GM18520 (cell line): ENCODE data around the gene TMC2.
"Not testable (repeated sequence)": the region's sequence is repeated elsewhere in the genome, so short reads cannot be mapped to it uniquely, and the experiment has no call there.

Source experiments
- ATAC-seq: cut with Tn5 transposase; IDR thresholded peaks from one replicate; pipeline ENCODE4 v1.9.1; 2021; ENCODE audit not compliant: unreplicated experiment

The TMC2 gene, protein sequence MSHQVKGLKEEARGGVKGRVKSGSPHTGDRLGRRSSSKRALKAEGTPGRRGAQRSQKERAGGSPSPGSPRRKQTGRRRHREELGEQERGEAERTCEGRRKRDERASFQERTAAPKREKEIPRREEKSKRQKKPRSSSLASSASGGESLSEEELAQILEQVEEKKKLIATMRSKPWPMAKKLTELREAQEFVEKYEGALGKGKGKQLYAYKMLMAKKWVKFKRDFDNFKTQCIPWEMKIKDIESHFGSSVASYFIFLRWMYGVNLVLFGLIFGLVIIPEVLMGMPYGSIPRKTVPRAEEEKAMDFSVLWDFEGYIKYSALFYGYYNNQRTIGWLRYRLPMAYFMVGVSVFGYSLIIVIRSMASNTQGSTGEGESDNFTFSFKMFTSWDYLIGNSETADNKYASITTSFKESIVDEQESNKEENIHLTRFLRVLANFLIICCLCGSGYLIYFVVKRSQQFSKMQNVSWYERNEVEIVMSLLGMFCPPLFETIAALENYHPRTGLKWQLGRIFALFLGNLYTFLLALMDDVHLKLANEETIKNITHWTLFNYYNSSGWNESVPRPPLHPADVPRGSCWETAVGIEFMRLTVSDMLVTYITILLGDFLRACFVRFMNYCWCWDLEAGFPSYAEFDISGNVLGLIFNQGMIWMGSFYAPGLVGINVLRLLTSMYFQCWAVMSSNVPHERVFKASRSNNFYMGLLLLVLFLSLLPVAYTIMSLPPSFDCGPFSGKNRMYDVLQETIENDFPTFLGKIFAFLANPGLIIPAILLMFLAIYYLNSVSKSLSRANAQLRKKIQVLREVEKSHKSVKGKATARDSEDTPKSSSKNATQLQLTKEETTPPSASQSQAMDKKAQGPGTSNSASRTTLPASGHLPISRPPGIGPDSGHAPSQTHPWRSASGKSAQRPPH

DNA sequence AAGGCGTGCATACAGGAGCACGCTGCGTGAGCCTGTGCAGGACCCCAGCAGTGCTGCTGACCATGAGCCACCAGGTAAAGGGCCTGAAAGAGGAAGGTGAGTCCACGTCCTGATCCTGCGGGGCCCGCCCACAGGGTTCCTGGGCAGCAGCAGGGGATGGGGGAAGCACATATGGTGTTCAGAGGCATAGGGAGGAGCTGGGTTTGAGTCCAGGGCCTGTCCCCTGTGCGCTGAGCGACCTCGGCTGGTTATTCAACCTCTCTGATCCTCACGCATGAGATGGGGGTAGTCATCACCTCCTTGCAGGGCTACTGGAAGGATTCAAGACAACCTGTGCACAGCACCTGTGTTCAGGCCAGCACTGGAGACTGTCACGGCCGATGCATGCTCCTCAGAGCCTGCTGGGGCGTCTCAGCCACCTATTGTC, at the start of gene TMC2:
TSS of gene TMC2 (plus strand) at position 14 of the 427 bp plus-strand sequence. CDS start at position 63, 49 bp downstream.
- no peak for ATAC-seq

DNA sequence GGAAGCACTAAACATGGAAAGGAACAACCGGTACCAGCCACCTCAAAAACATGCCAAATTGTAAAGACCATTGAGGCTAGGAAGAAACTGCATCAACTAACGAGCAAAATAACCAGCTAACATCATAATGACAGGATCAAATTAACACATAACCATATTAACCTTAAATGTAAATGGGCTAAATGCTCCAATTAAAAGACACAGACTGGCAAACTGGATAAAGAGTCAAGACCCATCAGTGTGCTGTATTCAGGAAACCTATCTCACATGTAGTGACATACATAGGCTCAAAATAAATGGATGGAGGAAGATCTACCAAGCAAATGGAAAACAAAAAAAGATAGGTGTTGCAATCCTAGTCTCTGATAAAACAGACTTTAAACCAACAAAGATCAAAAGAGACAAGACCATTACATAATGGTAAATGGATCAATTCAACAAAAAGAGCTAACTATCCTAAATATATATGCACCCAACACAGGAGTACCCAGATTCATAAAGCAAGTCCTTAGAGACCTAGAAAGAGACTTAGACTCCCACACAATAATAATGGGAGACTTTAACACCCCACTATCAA, 33.5 kb upstream of the TMC2 start:
- ATAC-seq: not testable (repeated sequence)

DNA sequence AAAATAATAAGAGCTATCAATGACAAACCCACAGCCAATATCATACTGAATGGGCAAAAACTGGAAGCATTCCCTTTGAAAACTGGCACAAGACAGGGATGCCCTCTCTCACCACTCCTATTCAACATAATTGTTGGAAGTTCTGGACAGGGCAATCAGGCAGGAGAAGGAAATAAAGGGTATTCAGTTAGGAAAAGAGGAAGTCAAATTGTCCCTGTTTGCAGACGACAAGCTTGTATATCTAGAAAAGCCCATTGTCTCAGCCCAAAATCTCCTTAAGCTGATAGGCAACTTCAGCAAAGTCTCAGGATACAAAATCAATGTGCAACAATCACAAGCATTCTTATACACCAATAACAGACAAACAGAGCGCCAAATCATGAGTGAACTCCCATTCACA, 31.6 kb upstream of the TMC2 start:
- not testable (repeated sequence) for ATAC-seq

DNA sequence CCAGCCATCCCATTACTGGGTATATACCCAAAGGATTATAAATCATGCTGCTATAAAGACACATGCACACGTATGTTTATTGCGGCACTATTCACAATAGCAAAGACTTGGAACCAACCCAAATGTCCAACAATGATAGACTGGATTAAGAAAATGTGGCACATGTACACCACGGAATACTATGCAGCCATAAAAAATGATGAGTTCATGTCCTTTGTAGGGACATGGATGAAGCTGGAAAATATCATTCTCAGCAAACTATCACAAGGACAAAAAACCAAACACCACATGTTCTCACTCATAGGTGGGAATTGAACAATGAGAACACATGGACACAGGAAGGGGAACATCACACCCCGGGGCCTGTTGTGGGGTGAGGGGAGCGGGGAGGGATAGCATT, 29.9 kb upstream of the TMC2 start:
- ATAC-seq: not testable (repeated sequence)

DNA sequence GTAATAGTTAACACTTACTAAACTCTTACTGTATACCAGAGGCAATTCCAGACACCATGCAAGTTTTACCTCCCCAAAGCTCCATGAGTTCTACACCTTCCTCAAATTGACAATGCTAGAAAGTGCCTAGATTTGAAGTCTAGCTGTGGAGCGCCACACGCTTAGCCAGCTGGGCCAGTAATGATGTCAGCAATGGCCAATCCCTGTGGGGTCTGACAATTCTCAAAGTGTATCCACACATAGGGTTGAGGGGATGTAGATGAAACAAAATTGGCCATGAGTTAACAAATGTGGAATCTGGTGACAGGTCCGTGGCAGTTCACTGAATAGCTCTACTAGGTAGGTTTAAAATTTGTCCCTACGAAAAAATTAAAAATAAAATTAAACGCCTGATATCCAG, 28.9 kb upstream of the TMC2 start:
- ATAC-seq: no peak

DNA sequence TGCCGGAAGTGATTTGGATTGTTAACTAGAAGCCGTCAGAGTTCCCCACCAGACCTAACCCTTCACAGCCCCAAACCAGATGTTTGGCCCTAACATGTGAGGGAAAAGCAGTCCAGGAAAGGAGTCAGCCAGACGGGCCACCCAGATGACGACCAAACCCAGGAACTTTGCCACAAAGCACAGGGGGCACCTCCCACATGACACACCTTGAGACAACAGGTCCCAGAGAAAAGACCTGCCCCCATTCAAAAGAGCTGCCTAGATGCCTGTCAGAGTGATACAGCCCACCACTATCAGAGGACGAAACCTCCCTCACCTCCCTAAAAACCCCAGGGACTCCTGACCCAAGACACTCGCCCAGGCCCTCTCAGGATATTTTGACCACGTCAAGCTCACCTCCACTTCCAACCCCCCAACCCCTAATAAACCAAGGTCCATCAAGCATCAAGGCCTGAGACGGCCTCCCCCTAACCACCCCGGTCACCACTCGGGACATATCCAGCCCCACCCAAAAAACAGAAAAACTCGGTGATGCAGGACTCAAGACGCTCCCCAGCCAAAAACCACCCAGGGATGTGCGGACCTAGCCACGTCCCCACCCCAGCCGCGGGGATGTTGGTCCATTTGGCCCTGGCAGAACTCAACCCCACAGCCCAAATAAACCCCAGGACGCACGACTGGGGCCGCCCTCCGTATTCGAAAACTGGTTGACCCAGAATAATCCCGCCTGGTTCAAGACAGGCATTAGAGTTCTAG, 28.3 kb upstream of the TMC2 start:
- no peak for ATAC-seq

DNA sequence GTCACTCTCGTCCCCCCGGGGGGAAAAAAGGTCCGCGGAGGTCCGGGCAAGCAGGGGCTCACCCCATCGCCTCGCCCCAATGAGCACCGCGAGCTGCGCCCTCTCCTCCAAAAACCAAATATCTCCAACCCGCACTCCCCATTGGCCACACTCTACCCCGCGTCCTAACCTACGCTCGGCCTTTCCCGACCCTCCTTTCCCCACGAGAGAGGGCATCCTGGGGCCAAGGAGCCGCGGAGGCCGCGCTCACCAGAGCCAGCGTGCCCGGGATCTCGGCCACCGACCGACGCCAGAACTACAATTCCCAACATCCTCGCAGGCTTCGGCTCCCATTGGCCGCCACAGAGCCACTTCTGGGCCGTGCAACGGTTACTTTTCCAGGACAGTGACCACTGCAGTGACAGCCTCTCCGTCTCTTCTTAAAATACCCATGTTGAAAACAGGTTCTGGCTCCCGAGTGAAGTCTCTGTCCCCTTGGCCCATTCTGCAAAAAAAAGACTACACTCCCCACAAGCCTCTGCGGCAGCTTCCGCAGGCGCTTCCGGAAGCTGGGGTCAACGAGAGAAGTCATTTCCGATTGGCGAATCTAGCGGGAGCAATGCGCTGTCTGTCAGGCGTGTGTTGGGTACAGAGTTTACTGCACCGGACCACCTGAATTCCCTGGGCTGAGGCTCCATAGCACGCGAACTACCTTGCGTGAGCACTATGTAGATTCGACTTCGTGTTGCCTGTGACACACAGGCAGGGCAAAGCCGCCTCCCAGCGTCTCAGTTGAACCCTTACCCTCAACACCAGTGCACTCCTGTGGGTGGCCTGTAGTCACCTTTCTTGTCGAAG, 27.5 kb upstream of the TMC2 start, which contains the start of gene ZNF343:
TSS of gene ZNF343 (minus strand) at position 285 of the 837 bp plus-strand sequence. CDS start 15,020 bp downstream, outside the sequence.
- ATAC-seq: peak; percentile 87

DNA sequence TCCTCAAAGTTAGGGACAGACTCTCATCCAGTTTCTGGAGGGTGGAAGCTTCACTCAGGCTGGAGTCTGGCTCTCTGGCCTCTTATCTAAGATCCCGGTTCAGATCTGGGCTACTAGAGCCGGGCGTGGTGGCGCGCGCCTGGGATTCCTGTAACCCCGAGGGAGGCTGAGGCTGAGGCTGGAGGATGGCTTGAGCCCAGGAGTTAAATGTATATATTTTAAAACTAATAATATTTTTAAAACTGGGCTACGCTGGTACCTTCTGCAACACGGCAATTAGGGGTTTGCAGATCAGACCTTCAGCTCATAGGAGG, 26.9 kb upstream of the TMC2 start:
- ATAC-seq: no peak

DNA sequence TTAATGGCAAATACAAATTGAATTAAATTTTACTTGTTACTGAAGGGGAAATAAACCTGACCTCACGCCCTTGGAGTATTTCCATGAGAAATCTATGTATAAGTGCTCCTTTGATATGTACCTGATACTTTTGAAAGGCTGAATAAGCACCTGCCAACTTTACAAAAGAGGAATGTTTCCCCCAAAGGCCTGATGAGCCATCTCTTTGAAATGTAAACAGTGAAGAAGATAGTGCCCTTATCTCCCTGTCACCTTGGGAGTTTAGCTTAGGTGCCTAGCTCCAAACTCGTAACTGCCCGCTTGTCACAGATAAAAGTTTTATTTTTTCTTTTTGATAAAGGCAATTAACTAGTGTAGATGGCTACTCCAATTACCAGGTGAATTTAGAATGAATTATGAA, 26.6 kb upstream of the TMC2 start:
- ATAC-seq: no peak

DNA sequence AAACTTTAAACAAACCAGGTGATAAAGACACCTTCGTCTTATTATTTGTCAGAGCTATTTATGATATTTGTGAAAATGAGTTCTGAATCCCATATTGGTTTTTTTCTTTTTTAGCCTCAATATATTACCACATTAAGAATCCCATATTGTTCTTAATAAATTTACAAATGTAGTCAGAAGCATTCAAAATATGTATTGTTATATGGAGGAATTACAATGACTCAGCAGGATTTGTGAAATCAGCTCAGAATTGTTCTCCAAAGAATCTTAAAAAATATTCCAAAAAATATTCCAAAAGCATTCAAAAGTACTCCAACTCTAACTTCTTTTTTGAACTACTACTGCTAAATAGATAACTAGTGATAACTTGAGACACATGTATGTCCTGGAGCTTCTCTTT, 21.2 kb upstream of the TMC2 start:
- ATAC-seq: no peak

DNA sequence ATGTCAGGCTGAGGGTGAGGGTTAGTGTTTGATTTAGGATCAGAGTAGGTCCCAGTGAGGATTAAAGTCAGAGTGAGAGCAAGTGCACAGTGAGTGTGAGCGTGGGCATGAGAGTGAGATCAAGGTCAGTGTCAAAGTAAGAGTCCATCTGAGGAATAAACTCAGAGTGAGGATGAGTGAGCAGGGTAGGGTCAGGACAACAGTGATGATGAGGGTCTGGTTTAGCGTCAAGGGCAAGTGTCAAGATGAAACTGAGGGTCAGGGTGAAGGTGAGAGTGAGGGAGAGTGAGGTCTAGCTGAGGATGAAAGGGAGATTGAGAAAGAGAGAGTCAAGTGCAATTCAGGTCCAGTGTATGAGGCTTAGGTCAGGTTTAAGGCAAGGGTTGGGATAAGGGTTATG, 20.0 kb upstream of the TMC2 start:
- ATAC-seq: no peak

DNA sequence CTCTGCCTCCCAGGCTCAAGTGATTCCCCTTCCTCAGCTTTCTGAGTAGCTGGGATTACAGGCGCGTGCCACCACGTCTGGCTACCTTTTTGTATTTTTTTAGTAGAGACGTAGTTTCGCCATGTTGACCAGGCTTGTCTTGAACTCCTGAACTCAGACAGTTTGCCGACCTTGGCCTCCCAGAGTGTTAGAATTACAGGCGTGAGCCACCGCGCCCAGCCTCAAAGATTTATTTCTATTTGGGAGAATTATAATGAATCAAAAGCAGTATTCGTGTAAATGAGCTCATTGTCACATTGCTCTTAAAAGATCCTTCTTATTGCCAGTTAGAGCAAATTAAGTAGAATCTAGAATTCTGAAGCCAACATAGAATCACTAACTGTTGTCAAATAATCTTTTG, 18.3 kb upstream of the TMC2 start:
- ATAC-seq: no peak

DNA sequence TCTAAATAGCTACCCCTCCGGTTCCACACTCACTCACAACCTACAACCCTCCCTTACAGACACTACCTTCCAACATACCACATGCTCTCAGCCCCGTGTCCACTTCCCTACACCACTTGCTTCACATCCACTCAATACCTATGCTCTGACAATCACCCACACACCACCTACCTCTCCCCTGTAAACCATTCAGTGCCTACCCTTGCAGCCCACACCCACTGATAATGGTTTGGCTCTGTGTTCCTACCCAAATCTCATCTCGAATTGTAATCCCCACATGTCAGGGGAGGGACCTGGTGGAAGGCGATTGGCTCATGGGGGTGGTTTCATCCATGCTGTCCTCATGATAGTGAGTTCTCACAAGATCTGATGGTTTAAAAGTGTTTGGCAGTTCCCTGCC, 17.8 kb upstream of the TMC2 start:
- ATAC-seq: no peak

DNA sequence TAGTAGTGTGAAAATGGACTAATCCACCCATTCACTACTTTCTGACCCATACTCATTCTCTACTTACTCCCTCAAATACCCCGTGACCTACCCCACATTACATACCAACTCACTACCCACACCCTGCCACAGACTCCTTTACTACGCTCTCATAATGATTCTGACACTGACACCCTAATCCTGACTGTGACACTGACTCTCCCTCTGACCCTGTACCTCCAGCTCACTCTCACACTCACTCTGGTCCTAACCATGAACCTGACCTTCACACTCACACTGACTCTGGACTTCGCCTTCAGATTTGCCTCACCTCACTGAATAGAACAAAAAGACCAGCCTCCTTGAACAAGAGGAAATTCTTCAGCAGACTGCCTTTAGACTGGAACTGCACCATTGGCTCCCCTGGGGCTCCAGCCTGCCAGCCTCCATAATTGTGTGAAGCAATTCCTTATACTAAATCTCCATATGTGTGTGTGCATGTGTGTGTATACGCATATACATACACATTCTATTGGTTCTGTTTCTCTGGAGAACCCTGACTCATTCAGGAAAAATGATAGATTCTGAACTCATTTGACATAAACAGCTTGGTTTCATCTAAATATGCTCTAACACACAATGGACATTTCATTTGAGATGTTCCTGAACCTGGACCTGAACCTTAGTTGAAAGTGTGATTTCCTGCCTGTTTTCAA, 17.1 kb upstream of the TMC2 start:
- no peak for ATAC-seq

DNA sequence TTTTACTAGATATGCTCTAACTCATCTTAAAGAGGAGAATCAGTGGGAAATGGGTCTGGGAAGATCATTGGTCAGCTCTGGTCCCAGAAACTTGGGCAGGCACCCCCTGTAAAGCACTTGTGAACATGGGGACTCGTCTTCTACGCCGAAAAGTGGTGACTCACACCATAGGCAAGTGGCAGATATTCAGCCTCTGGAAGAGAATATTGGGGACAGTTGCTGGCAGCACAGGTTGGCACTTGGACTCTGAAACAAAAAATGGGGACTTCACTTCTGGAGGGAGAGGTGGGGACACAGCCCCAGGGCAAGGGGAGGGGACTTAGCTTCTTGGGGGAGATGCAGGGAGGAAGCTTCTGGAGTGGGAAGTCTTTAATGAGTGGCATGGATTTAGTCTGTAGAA, 15.8 kb upstream of the TMC2 start:
- ATAC-seq: no peak

DNA sequence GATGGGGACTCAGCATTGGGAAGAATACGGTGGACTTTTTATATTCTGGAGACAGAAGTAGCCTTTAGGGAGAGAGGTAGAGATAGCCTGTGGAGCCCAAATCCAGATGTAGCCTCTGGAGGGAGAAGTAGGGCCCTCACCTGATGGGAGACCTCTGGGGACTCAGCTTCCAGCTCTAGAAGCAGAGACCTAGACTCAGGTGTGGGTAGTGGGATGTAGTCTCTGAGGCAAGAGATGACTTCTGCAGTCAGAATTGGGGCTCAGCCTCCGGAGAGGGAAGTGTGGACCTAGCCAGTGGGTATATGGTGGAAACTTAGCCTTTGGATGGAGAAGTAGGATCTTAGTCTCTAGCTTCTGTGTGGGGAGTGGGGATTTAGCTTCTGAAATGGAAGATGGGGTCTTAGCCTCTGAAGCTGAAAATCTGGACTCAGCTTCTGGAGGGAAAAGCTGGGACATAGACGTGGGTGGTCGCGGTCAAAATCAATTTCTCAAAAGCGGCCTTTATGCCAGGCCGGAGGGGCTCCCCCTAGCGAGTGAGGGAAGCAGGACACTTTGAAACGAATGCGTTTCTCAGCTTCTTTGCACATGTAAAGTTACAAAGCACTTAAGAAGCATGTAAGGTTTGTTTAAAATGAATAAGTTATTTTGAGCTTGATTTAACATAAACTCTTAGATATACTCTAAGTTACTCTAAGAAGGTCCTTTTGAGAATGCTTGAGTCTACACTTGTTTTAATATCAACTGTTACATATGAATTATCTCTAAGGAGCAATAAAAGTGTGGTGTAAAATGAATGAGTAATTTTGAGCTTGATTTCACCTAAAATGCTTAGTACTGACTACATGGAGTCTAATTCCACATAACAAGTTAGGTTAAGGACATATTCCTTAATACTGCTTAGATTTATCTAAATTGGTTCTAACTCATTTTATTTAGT, 14.7 kb upstream of the TMC2 start:
- ATAC-seq: no peak

DNA sequence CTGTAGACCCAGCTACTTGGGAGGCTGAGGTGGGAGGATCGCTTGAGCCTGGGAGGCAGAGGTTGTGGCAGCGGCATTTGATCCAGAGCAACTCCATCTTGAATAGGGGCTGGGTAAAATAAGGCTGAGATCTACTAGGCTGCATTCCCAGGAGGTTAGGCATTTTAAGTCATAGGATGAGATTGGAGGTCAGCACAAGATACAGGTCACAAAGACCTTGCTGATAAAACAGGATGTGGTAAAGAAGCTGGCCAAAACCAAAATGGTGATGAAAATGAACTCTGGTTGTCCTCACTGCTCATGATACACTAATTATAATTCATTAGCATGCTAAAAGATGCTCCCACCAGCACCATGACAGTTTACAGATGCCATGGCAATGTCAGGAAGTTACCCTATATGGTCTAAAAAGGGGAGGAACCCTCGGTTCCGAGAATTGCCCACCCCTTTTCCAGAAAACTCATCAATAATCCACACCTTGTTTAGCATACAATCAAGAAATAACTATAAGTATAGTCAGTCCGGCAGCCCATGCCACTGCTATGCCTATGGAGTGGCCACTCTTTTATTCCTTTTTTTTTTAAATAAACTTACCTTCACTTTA, 13.4 kb upstream of the TMC2 start:
- not testable (repeated sequence) for ATAC-seq
